ENCODE measurements around the gene TEDDM1. TPM values are rescaled to one million over a fixed set of nuclear protein-coding genes. Genes with fewer than 3 reads are reported as not detected.

TEDDM1 gene
- total and polyA plus RNA-seq, 4 donors: 0.08 TPM; not detected in 3

DNA sequence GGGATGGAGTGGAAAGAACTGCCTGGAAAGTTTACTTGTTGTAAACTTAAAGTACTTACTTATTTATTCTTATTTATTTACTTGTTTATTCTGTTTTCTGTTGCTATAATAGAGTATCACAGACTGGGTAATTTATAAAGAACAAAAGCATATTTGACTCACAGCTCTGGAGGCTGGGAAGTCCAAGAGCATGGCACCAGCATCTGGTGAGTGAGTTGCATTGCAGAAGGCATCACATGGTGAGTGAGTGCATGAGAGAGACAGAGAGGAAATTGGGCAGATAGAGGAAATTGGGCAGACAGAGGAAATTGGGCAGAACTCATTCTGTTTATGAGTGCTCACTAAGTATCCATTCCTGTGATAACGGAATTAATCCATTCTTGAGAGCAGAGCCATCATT, 37.9 kb upstream of the TEDDM1 start:
- WGBS: 98% methylated on average over 1 of the region's 1 CpG
- no peaks in the 10 kb centered on the region for H3K4me1 ChIP-seq (ENCODE audit: control insufficient read depth in 4 of 4, insufficient read depth in 4 of 4, low read length in 3 of 4)
- TF ChIP-seq HNF4G (IDR thresholded peaks at IDR 0.05) (no peak), REST (IDR thresholded peaks at IDR 0.05) (no peak), HNF4A (conservative IDR thresholded peaks at IDR 0.05) (no peak), RXRA (IDR thresholded peaks at IDR 0.05) (no peak), ZBTB33 (IDR thresholded peaks at IDR 0.05) (no peak), NR2F2 (IDR thresholded peaks at IDR 0.05) (no peak), RAD21 (IDR thresholded peaks at IDR 0.05) (no peak), TAF1 (conservative IDR thresholded peaks at IDR 0.05) (no peak)
- TF ChIP-seq, protein P1, sequence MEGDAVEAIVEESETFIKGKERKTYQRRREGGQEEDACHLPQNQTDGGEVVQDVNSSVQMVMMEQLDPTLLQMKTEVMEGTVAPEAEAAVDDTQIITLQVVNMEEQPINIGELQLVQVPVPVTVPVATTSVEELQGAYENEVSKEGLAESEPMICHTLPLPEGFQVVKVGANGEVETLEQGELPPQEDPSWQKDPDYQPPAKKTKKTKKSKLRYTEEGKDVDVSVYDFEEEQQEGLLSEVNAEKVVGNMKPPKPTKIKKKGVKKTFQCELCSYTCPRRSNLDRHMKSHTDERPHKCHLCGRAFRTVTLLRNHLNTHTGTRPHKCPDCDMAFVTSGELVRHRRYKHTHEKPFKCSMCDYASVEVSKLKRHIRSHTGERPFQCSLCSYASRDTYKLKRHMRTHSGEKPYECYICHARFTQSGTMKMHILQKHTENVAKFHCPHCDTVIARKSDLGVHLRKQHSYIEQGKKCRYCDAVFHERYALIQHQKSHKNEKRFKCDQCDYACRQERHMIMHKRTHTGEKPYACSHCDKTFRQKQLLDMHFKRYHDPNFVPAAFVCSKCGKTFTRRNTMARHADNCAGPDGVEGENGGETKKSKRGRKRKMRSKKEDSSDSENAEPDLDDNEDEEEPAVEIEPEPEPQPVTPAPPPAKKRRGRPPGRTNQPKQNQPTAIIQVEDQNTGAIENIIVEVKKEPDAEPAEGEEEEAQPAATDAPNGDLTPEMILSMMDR (IDR thresholded peaks at IDR 0.05; ENCODE audit: low read depth, low read length, missing input control): no peak
- no peak overlapping the region for H3K27ac ChIP-seq (ENCODE audit: low read depth in 1 of 2, low read length in 2 of 2)
- H3K9me3 ChIP-seq (ENCODE audit: control insufficient read depth in 4 of 4, low read length in 3 of 4): peaks cover 0 to 7% (median 2%) of the 10 kb centered on the region in 4 donors
- no peak overlapping the region for H3K9ac ChIP-seq (ENCODE audit: low read depth in 1 of 2, low read length in 2 of 2)
- DNase-seq (ENCODE audit: low spot score): no peak
- H3K27me3 ChIP-seq (ENCODE audit: control insufficient read depth in 4 of 4, insufficient read depth in 4 of 4, low read length in 3 of 4): no peaks in the 10 kb centered on the region
- H3K4me3 ChIP-seq (ENCODE audit: low read depth in 1 of 3, low read length in 3 of 3): no peak overlapping the region
- no peaks in the 10 kb centered on the region for H3K36me3 ChIP-seq (ENCODE audit: control insufficient read depth in 4 of 4, insufficient read depth in 3 of 4, low read depth in 1 of 4, low read length in 3 of 4)

GRCh38 chr1:182433580-182433979, 33.1 kb upstream of the TEDDM1 start:
- H3K4me1 ChIP-seq (ENCODE audit: control insufficient read depth in 4 of 4, insufficient read depth in 4 of 4, low read length in 3 of 4): no peaks in the 10 kb centered on the region
- 95% methylated on average over 1 of the region's 1 CpG for WGBS
- no peak overlapping the region for H3K4me3 ChIP-seq (ENCODE audit: low read depth in 1 of 3, low read length in 3 of 3)
- no peak for DNase-seq (ENCODE audit: low spot score)
- no peaks in the 10 kb centered on the region for H3K27me3 ChIP-seq (ENCODE audit: control insufficient read depth in 4 of 4, insufficient read depth in 4 of 4, low read length in 3 of 4)
- H3K36me3 ChIP-seq (ENCODE audit: control insufficient read depth in 4 of 4, insufficient read depth in 3 of 4, low read depth in 1 of 4, low read length in 3 of 4): no peaks in the 10 kb centered on the region
- no peak overlapping the region for H3K27ac ChIP-seq (ENCODE audit: low read depth in 1 of 2, low read length in 2 of 2)
- H3K9me3 ChIP-seq (ENCODE audit: control insufficient read depth in 4 of 4, low read length in 3 of 4): peaks cover 0 to 7% (median 2%) of the 10 kb centered on the region in 4 donors
- H3K9ac ChIP-seq (ENCODE audit: low read depth in 1 of 2, low read length in 2 of 2): no peak overlapping the region
- no peak for TF ChIP-seq FOXA2 (IDR thresholded peaks at IDR 0.05)
- TF ChIP-seq HNF4A (conservative IDR thresholded peaks at IDR 0.05): peak in 1 of 2 donors; percentile 19
- no peak for TF ChIP-seq TAF1 (conservative IDR thresholded peaks at IDR 0.05)

DNA sequence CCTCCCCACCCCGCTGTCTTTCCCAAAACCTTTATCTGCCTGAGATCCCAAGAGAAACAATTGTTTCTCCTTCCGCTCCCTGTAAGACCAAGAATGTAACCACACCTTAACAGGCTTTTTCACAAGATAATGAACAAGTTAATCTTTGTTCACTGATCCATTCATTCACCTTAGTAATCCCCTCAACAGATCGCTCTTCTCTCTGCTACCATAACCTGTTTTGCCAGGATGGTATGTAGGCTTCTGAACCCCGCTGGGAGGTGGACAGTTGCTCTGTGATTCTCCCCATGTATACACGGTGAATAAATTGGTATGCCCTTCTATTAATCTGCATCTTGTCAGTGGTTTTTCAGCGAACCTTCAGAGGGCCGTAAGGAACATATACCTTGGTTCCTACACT, 30.8 kb upstream of the TEDDM1 start:
- WGBS: 94% methylated on average over 7 of the region's 7 CpGs
- no peaks in the 10 kb centered on the region for H3K36me3 ChIP-seq (ENCODE audit: control insufficient read depth in 4 of 4, insufficient read depth in 3 of 4, low read depth in 1 of 4, low read length in 3 of 4)

More for the DNA sequence above, 30.8 kb upstream of the TEDDM1 start:
- Histone ChIP-seq H3K27me3 (ENCODE audit: control insufficient read depth in 4 of 4, insufficient read depth in 4 of 4, low read length in 3 of 4) (no peaks in the 10 kb centered on the region), H3K4me3 (ENCODE audit: low read depth in 1 of 3, low read length in 3 of 3) (no peak overlapping the region), H3K9me3 (ENCODE audit: control insufficient read depth in 4 of 4, low read length in 3 of 4) (no peaks in the 10 kb centered on the region), H3K9ac (ENCODE audit: low read depth in 1 of 2, low read length in 2 of 2) (no peak overlapping the region), H3K27ac (ENCODE audit: low read depth in 1 of 2, low read length in 2 of 2) (no peak overlapping the region), H3K4me1 (ENCODE audit: control insufficient read depth in 4 of 4, insufficient read depth in 4 of 4, low read length in 3 of 4) (no peaks in the 10 kb centered on the region)
- no peak for TF ChIP-seq TAF1 (conservative IDR thresholded peaks at IDR 0.05)
- TF ChIP-seq GABPA (IDR thresholded peaks at IDR 0.05 in 1 of 2, conservative IDR thresholded peaks at IDR 0.05 in 1 of 2): no peak
- TF ChIP-seq ZBTB33 (IDR thresholded peaks at IDR 0.05): no peak
- TF ChIP-seq RXRA (IDR thresholded peaks at IDR 0.05): no peak
- no peak for DNase-seq (ENCODE audit: low spot score)
